ENCODE measurements around the gene RAP1GAP.

Gene RAP1GAP

DNA sequence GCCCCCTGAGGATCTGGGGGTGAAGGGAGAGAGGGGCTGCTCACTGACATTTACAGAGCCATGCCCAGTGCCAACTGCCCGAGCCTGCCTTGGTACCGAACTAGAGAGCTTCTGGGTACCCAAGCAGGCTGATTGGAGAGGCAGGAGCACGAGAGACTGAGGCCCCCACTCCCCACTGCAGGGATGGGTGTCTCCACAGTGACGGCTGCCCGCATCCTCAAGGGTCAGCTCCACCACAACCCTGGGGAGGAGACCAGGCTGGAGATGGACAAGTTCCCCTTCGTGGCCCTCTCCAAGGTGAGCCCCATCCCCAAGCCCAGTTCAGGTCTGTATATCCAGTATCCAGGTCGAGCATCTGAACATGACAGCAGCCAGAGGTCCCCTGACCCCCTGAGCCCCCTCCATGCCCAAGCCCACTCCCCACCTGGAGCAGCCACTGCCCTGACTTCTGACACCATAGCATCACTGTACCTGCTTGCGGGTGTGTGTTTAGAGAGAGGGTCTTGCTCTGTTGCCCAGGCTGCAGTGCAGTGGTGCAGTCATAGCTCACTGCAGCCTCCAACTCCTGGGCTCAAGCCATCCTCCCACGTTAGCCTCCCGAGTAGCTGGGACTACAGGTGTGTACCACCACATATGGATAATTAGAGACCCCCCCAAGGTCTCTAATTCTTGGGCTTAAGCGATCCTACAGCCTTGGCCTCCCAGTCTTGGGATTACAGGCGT, 108.1 kb downstream of the RAP1GAP start:
- Histone ChIP-seq H3K4me3 (ENCODE audit: low read length) (no peak overlapping the region), H3K4me1 (ENCODE audit: control insufficient read depth, insufficient read depth, low read length) (no peaks in the 10 kb centered on the region), H3K36me3 (ENCODE audit: control insufficient read depth, insufficient read depth, low read length) (no peaks in the 10 kb centered on the region), H3K27me3 (ENCODE audit: control insufficient read depth, insufficient read depth, low read length) (no peaks in the 10 kb centered on the region), H3K9ac (ENCODE audit: low read length) (no peak overlapping the region), H3K9me3 (ENCODE audit: control insufficient read depth, low read length) (no peaks in the 10 kb centered on the region)

DNA sequence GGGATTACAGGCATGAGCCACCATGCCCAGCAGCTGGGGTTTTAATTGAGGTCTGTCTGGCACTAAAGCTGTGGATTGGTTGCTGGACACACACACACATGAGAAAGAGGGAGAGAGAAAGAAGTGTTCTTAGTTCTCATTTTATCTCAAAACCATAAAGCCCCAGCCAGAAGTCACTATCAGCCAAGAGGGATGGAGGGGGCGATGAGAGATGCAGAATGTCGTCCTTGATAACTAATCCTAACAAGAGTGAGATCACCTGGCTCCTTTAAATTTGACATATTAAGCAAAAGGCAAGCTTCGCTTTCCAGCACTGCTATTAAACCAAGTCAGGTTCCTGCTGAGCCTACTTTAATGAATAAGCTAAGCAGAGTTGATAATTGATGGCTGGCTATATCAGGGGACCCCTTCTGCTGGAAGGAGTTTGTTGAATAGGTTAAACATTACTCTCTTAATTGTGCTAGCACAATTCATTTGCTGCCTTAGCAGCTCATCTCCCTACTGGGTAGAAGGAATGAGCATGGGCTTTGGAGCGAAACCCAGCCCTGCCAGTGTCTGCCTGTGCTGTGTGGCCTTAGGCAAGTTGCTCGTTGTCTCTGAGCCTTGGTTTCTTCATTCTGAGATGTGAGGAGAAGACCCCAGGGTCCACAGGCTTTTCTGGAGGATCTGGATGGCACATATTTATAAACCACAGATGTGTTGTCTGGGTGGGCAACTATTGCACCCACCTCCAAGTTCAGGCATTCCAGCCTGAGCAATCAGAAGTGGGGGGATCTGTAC, 109.2 kb downstream of the RAP1GAP start:
- no peaks in the 10 kb centered on the region for H3K4me1 ChIP-seq (ENCODE audit: control insufficient read depth, insufficient read depth, low read length)
- no peak overlapping the region for H3K9ac ChIP-seq (ENCODE audit: low read length)
- no peak overlapping the region for H3K4me3 ChIP-seq (ENCODE audit: low read length)
- H3K27me3 ChIP-seq (ENCODE audit: control insufficient read depth, insufficient read depth, low read length): no peaks in the 10 kb centered on the region
- no peaks in the 10 kb centered on the region for H3K36me3 ChIP-seq (ENCODE audit: control insufficient read depth, insufficient read depth, low read length)
- H3K9me3 ChIP-seq (ENCODE audit: control insufficient read depth, low read length): no peaks in the 10 kb centered on the region

DNA sequence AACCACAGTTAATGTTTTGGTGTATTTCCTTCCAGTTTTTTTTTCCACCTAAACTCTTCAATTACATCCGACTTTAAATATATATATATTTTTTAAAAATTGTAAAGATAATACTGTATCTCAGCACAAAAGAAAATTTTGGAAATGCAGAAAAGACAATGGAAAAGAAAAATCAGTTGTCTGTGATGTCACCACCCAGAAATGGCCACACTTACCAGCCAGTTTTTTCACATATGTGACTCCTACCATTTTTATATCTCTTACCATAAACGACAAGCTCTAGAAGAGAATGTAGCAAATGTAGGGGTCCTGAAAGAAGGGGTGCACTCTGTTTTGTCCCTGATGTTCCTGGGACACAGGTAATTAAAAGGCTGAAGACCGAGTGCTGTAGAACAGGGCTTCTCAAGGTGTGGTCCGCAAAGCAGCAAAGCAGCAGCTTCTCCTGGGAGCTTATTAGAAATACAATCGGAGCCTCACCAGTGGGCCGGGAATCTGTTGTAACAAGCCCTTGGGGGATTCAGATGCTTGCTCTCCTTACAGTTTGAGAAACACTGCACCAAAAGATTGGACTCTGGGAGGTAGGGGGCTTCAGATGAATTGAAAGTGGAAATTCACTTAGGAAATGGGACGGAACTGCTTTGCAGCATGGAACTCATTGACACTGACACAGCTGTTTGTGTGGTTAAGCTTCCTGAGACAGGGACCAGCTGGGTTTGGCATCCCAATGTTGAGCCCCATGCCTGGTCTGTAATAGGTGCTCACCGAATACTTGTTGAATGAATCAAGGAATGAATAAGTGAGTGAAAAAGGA, 115.8 kb downstream of the RAP1GAP start:
- H3K27me3 ChIP-seq (ENCODE audit: control insufficient read depth, insufficient read depth, low read length): no peaks in the 10 kb centered on the region
- H3K36me3 ChIP-seq (ENCODE audit: control insufficient read depth, insufficient read depth, low read length): no peaks in the 10 kb centered on the region
- H3K4me1 ChIP-seq (ENCODE audit: control insufficient read depth, insufficient read depth, low read length): no peaks in the 10 kb centered on the region
- no peak overlapping the region for H3K4me3 ChIP-seq (ENCODE audit: low read length)
- no peaks in the 10 kb centered on the region for H3K9me3 ChIP-seq (ENCODE audit: control insufficient read depth, low read length)
- H3K9ac ChIP-seq (ENCODE audit: low read length): no peak overlapping the region

DNA sequence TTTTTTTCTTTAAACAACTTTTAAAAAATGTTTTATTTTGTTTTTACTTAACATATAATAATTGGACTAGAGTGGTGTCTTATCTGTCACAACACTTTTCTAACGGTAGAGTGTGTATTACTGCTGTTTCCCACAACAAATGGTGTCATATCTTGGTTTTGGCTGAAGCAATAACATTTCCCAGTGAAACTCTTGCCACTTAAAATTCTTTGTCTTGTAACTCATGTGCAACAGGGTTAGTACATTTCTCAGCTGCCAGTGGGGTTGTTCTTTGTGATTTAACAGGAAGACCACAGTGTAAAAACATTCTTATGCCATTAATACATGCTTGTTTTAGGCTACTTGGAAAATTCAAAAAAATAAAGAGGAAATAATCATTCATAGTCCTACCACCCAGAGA, 116.4 kb downstream of the RAP1GAP start:
- Histone ChIP-seq H3K9me3 (ENCODE audit: control insufficient read depth, low read length) (no peaks in the 10 kb centered on the region), H3K9ac (ENCODE audit: low read length) (no peak overlapping the region), H3K27me3 (ENCODE audit: control insufficient read depth, insufficient read depth, low read length) (no peaks in the 10 kb centered on the region), H3K4me3 (ENCODE audit: low read length) (no peak overlapping the region), H3K36me3 (ENCODE audit: control insufficient read depth, insufficient read depth, low read length) (no peaks in the 10 kb centered on the region), H3K4me1 (ENCODE audit: control insufficient read depth, insufficient read depth, low read length) (no peaks in the 10 kb centered on the region)

DNA sequence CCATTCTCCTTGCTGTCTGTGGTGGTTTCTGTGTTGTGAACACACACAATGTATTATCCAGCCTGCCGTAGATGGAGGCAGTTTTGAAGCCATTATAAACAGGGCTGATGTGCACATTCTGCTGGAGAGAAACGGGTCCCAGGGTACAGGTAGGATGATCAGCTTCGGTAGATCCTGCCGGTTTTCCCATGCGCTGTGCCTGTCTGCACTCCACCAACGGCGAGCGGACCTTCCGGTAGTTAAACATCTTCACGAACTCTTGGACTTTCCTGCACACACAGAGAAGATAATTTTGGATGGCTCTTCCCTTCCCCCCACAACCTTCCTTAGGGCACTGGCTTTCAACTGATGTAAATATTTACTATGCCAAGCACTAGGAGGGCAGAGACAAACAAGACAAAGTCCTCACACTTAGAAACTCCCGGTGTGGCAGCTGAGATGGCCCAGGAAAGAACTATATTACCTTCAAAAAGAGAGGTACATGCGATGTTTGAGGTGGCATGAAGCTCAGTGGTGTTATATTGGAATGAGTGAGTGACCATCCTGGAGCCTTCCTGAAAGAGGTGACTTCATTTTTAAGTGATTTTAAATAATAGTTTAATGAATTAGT, 118.2 kb downstream of the RAP1GAP start:
- H3K4me3 ChIP-seq (ENCODE audit: low read length): no peak overlapping the region
- no peaks in the 10 kb centered on the region for H3K9me3 ChIP-seq (ENCODE audit: control insufficient read depth, low read length)
- H3K36me3 ChIP-seq (ENCODE audit: control insufficient read depth, insufficient read depth, low read length): no peaks in the 10 kb centered on the region
- no peaks in the 10 kb centered on the region for H3K4me1 ChIP-seq (ENCODE audit: control insufficient read depth, insufficient read depth, low read length)
- H3K27me3 ChIP-seq (ENCODE audit: control insufficient read depth, insufficient read depth, low read length): no peaks in the 10 kb centered on the region
- H3K9ac ChIP-seq (ENCODE audit: low read length): no peak overlapping the region

DNA sequence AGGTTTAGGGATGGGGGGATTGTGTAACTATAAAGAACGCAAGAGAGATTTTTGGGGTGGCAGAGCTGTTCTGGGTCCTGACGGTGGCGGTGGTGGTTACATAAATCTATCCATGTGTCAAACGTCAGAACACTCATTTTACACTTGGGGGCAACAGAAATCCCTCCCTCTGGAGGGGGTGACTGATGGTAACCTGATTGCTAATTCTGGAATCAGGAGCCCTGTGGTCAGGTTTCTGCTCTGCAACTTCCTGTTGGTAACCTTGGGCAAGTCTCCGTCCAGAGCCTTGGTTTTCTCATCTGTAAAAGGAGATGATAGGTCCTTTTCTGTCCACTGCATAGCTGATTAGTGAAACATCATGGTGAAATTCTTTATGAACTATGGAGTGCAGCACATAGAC, 119.1 kb downstream of the RAP1GAP start:
- Histone ChIP-seq H3K4me1 (ENCODE audit: control insufficient read depth, insufficient read depth, low read length) (no peaks in the 10 kb centered on the region), H3K4me3 (ENCODE audit: low read length) (no peak overlapping the region), H3K27me3 (ENCODE audit: control insufficient read depth, insufficient read depth, low read length) (no peaks in the 10 kb centered on the region)

DNA sequence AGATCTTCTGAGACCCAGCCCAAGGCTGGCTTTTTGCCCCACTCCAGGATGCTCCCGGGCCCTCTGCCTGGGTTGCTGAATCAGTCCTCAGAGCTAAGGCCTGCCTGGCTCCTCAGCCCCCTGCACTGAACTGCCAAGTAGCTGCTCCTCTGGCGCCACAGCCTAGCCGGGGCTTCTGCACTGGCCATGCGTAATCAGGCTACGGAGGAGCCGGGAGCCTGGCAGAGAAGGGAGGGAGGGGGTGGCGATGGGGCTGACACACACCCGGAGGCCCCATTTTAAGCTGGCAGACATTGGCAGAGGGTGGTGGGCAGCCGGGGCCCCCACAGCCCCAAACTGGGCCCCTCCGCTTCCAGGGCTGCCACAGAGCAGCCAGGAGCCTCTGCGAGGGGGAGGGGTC, 121.3 kb downstream of the RAP1GAP start:
- Histone ChIP-seq H3K9me3 (ENCODE audit: control insufficient read depth, low read length) (no peaks in the 10 kb centered on the region), H3K27me3 (ENCODE audit: control insufficient read depth, insufficient read depth, low read length) (no peaks in the 10 kb centered on the region), H3K36me3 (ENCODE audit: control insufficient read depth, insufficient read depth, low read length) (no peaks in the 10 kb centered on the region), H3K4me1 (ENCODE audit: control insufficient read depth, insufficient read depth, low read length) (no peaks in the 10 kb centered on the region), H3K9ac (ENCODE audit: low read length) (no peak overlapping the region), H3K4me3 (ENCODE audit: low read length) (no peak overlapping the region)

More for the DNA sequence above, 119.1 kb downstream of the RAP1GAP start:
- H3K9ac ChIP-seq (ENCODE audit: low read length): no peak overlapping the region
- no peaks in the 10 kb centered on the region for H3K36me3 ChIP-seq (ENCODE audit: control insufficient read depth, insufficient read depth, low read length)
- no peaks in the 10 kb centered on the region for H3K9me3 ChIP-seq (ENCODE audit: control insufficient read depth, low read length)
